GM10847 (cell line): Measurements from ENCODE around the gene ARF4.

Experiments used
- POLR2A ChIP-seq: IDR thresholded peaks from 2 replicates; pipeline ENCODE4 v1.6.1; 2011; ENCODE audit not compliant: insufficient read length; ENCODE audit errors: extremely low read depth

Gene ARF4

DNA sequence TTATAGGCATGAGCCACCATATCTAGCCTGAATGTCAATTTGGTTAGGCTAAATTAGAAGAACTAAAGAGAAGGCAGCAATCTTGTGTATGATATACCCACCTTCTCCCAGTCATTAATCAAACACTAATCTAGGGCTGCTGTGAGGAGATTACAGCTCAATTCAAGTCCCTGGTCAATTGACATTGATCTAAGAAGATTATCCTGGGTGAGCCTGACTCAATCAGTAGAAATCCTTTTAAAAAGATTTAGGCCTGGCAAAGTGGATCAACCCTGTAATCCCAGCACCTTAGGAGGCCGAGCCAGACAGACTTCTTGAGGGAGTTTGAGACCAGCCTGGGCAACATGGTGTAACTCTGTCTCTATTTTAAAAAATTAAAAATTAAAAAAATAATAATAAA lies 50.5 kb downstream of the ARF4 start:
- no peak for TF ChIP-seq POLR2A

DNA sequence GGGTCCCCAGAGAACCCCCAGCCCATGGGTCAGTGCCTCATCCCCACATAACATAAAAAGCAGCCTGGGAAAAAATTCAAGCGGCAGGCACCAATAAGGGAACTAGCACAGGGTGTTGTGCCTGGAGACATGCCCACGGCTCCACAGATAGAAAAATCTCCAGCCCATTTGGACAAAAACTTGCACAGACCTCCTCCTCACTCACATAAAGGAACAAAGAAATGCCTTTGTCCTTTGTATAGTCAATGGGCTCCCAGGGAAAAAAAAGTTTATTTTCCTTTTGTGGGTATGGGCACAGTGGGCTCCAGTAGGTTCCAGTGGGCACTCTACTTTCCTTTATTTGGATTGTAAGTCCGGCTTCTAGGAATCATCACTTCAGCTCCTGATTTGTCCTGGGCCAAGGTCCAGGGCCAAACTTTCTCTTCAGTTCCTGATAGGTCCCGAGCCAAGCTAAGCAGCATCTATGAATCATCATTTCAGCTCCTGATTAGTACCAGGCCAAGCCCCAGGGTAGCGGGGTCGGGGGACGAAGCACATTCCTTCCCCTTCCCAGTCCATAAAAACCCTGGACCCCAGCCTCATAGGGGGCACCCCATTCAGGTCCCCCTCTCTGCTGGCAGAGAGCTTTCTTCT lies 51.4 kb downstream of the ARF4 start:
- TF ChIP-seq POLR2A, result no peak

DNA sequence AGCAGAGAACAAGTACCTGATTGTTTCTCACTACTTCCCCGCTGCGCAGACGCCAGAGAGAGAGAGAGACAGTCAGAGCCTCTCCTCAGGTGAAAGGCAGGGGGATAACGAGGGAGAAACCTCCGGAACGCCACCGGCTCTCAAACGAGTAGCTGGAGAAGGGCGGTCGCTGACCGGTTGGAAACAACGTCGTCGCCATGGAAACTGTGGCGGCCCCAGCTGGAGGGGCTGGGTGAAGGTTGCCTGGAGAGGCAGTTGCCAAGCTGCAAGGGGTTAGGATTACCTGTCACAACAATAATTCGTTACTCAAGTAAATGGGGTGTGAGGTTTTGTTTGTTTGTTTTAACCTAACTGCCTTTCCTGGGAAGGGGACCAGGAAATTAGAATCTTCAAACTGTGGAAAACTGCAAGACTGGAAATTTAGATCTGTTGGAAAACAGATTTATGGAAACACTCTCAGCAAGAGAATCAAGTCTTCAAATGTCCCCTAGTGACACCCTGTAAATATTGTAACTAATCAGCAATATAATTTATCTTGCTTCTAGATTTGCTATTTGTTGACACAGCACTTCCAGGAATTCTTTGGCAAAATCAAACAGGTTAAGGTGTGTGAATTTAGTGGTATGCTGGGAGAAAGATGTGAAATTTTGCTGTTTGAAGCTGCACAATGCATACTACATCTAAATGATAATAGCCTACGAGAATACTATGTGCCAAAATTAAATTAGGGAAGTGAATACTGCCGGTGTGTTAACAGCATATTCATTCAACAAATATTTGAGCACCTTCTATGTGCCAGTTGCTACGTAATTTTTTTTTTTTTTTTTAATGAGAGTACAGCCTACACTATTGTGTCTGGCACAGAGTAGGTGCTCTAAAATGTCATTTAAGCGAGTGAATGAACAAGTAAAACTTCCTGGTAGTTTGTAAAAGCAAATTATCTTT lies 52.7 kb downstream of the ARF4 start, which contains the start of gene DNAH12:
DNAH12 (minus strand) TSS at position 164 of the 945 bp plus-strand sequence. CDS start 1,474 bp downstream, outside the sequence.
- no peak for TF ChIP-seq POLR2A

DNA sequence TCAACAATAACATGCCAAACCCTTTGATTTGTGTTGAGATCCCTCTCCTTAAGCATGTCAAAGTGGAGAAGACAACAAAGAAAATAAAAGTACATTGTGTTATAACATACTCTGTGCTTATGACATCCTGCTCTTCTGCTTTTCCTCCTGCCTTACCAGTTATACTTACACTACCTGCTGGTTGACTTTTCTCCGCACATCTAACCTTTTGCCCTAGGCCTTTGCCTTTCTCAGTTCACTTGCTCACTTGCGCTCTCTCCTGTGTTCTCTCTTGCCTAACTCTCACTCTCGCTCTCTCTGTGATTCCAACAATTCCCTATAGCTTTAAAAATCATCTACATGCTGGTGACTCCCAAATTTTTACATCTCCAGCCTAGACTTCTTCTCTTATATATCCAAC lies 58.7 kb downstream of the ARF4 start:
- TF ChIP-seq POLR2A, result no peak

DNA sequence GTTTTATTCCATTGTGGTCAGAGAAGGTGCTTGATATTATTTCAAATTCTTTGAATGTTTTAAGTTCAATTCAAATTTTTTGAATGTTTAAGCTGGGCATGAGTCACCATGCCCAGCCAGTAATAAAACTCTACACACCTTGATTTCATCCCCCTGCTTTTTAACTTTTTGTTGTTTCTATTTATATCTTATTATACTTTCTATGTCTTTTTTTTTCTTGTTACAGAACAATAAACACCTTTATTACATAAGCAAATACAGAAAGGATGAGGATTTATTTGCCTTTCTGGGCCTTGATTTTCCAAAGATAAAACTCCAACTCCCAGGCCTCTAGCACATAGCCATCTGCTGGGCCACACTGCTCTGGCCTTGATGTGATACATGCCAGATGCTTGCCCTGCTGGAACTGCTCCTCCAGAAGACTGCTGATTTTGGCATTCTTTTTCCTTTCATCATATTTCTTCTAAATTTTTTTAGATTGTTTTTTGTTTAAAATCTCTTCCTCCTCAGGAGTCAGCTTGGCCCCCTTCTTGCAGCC lies 67.0 kb downstream of the ARF4 start:
- no peak for TF ChIP-seq POLR2A
